Epithelial cell of proximal tubule (primary cell): Measurements from ENCODE around the gene HHIPL1. TPM values are rescaled to one million over a fixed set of nuclear protein-coding genes. Genes with fewer than 3 reads are reported as not detected.

ENCODE experiments used
- DNase-seq: peaks from one replicate; pipeline ENCODE4 v3.0.0-alpha.2; 2011; ENCODE audit warnings: low read depth
- H3K4me3 ChIP-seq: 2 replicates; pipeline ENCODE4 v1.5.1; 2011; ENCODE audit warnings: low read depth, mild to moderate bottlenecking, low read length
- CTCF ChIP-seq: conservative IDR thresholded peaks from 2 replicates; pipeline ENCODE4 v1.5.1; 2012; ENCODE audit warnings: low read depth, mild to moderate bottlenecking, low read length
- total RNA-seq: library from RNA; depleted of rRNA; stranded (reverse); fragments of >200 nt; gene quantifications from 2 replicates; pipeline ENCODE4 v1.2.3, GENCODE V29; 2015

The HHIPL1 gene
- total RNA-seq, 1 donor from 2014 or later: 4.9 TPM

- no peak for TF ChIP-seq CTCF
- H3K4me3 ChIP-seq: no peak overlapping the region
- DNase-seq: no peak
These were observed 33.3 kb upstream of the HHIPL1 start for GRCh38 chr14:99611646-99612045.

DNA sequence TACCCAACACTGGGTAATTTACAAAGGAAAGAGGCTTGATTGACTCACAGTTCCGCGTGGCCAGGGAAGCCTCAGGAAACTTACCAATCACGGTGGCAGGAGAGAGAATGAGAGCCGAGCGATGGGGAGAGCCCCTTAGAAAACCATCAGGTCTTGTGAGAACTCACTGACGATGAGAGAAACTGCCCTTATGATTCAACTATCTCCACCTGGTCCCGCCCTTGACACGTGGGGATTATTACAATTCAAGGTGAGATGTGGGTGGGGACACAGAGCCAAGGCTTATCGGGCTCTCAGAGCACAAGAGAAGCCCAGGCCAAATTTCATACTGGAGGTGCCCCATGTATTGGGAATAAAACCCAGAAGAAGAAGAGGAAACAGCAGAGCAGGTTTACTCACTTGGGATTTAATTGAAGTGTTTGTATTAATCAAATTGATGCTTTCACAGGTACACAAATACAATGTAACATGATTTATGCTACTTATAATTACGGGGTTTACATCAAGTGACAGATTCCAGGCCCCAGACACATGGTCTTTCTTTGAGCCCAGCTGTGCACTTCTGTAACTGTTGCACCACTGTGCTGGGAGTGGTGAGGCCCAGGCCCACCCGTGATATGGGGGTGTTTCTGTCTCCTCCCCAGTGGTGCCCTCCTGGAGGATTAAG lies 32.7 kb upstream of the HHIPL1 start:
- no peak for TF ChIP-seq CTCF
- DNase-seq: no peak
- no peak overlapping the region for H3K4me3 ChIP-seq

DNA sequence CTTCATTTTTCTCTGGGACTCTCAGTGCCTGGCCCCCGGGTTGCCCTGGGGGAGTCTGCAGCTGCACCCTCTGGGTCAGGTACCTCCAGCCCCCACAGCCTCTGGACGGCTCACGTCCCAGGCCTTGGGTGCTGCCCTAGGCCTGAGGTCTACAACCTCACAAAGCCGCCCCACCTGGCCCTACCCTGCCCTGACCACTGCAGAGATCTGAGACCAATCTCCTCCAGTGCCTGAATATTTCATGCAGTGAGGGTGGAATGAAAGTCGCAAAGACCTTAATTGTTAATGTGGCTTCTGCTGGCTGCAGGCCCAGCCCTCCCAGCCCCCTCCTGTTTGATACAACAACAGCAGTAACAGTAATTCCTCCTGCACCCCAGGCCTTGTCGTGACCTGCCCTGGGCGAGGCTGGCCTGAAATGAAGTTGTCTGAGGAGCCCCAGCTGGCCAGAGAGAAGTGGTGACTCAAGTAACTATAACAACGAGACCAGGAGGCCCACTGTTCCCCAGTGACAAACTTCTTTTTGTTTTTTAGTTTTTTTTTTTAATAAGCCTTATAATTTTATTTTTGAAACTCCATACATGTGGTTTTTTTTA lies 32.1 kb upstream of the HHIPL1 start:
- no peak for DNase-seq
- no peak for TF ChIP-seq CTCF
- no peak overlapping the region for H3K4me3 ChIP-seq

GRCh38 chr14:99615497-99616157 lies 29.3 kb upstream of the HHIPL1 start:
- no peak for DNase-seq
- no peak for TF ChIP-seq CTCF
- no peak overlapping the region for H3K4me3 ChIP-seq

GRCh38 chr14:99616832-99617800 lies 27.8 kb upstream of the HHIPL1 start:
- no peak overlapping the region for H3K4me3 ChIP-seq
- no peak for DNase-seq
- TF ChIP-seq CTCF: no peak
